ENCODE results near the gene FOXQ1. TPM values are rescaled to one million over a fixed set of nuclear protein-coding genes. Genes with fewer than 3 reads are reported as not detected.

FOXQ1 gene
- total and polyA plus RNA-seq, 2 donors (not counting 3 experiments of a cell fraction or from before 2014, with no cell fraction given), result not detected

- BruUV-seq (replicated peaks), result no TSS peak
- dilution Hi-C loops (cut with MboI; ENCODE audit: extremely low pct_ligation_motif_present, low sequenced_read_pairs) (no loop called here), intact Hi-C loops (cut with micrococcal nuclease) (no loop called here)
- H3K4me1 ChIP-seq (ENCODE audit: control insufficient read depth, extremely low read depth, insufficient read depth, low read length), result no peaks in the 10 kb centered on the region
- no peaks in the 10 kb centered on the region for H3K79me2 ChIP-seq (ENCODE audit: control insufficient read depth, insufficient read depth, low read length)
- no peaks in the 10 kb centered on the region for H3K9me1 ChIP-seq (replicated peaks; ENCODE audit: control insufficient read depth, extremely low read depth, insufficient read depth, low read length)
- no peaks in the 10 kb centered on the region for H3K36me3 ChIP-seq (ENCODE audit: control insufficient read depth in 2 of 2, extremely low read depth in 1 of 2, insufficient read depth in 2 of 2, low read length in 2 of 2)
- H3K9me3 ChIP-seq (replicated peaks; ENCODE audit: control insufficient read depth, insufficient read depth, low read length), result no peaks in the 10 kb centered on the region
- H2AFZ ChIP-seq (ENCODE audit: low read depth, low read length), result no peak overlapping the region
- H3K4me3 ChIP-seq (replicated peaks in 1 of 3; ENCODE audit: insufficient read depth in 1 of 3, low read depth in 1 of 3, low read length in 3 of 3), result no peak overlapping the region
- FAIRE-seq (no peak), DNase-seq (ENCODE audit: low read depth, low spot score) (no peak)
- no peak overlapping the region for H3K9ac ChIP-seq (replicated peaks; ENCODE audit: extremely low read depth, insufficient read depth, low read length)
- no peak overlapping the region for H3K4me2 ChIP-seq (ENCODE audit: insufficient read depth, low read length)
- H4K20me1 ChIP-seq (replicated peaks; ENCODE audit: control insufficient read depth, extremely low read depth, insufficient read depth, low read length), result no peaks in the 10 kb centered on the region
- no peaks in the 10 kb centered on the region for H3K27me3 ChIP-seq (ENCODE audit: control insufficient read depth in 2 of 2, insufficient read depth in 2 of 2, low read length in 2 of 2)
- TF ChIP-seq FOS (IDR thresholded peaks at IDR 0.05; ENCODE audit: borderline replicate concordance, insufficient read depth, low read length) (no peak), MYC (IDR thresholded peaks at IDR 0.05; ENCODE audit: low read depth, low read length) (no peak), GATA2 (IDR thresholded peaks at IDR 0.05; ENCODE audit: insufficient read depth, insufficient read length, low read depth, low read length) (no peak), EZH2 (IDR thresholded peaks at IDR 0.05; ENCODE audit: borderline replicate concordance, low read depth, low read length, severe bottlenecking) (no peak), POLR2AphosphoS5 (IDR thresholded peaks at IDR 0.05; ENCODE audit: insufficient read depth, low read depth, low read length) (no peak), POLR2A (IDR thresholded peaks at IDR 0.05; ENCODE audit: low read depth, low read length) (no peak), CTCF (IDR thresholded peaks at IDR 0.05; ENCODE audit: extremely low read depth in 1 of 2, insufficient read depth in 1 of 2, low read depth in 1 of 2, low read length in 2 of 2) (no peak), MAX (IDR thresholded peaks at IDR 0.05; ENCODE audit: insufficient read depth, insufficient read length) (no peak), JUN (IDR thresholded peaks at IDR 0.05; ENCODE audit: borderline replicate concordance, insufficient read depth, insufficient read length, low read depth) (no peak)
- CTCF ChIA-PET, result no interaction called here
- POLR2A ChIA-PET, result no interaction called here
- no peak overlapping the region for H3K27ac ChIP-seq (ENCODE audit: insufficient read depth, low read depth, low read length)
Observed at GRCh38 chr6:1321738-1322137, 9.8 kb downstream of the FOXQ1 start.

Data from endothelial cell of umbilical vein (primary cell).